ENCODE results near the gene KBTBD8. TPM values are rescaled to one million over a fixed set of nuclear protein-coding genes. Genes with fewer than 3 reads are reported as not detected.
A peak's percentile ranks its signal among the peaks of the same experiment; 100 is the strongest.

The KBTBD8 gene
- total RNA-seq, 3 donors from 2014 or later (not counting 1 experiment from before 2014, with no cell fraction given): 8.6 to 11.8 (median 10.8) TPM

DNA sequence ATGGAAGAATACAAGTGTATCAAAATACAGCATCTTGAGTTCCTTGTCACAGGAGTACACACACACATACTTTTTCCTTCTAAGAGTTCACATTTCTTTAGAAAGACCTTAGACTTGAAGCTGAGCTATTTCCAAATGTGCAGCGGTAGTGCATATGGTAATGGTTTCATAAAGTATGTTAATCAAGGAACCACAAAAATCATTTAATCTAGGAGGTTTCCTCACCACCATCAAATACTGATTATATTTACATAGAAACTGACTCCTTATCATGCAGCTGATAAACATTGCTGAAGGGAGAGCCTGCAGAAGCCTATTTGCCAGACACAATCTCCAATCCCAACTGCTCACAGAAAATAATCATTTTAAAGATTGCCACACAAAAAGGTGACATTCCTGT is 40.0 kb upstream of the KBTBD8 start:
- intact Hi-C loops (cut with micrococcal nuclease): no loop called here
- Mint-ChIP-seq H3K4me1 (no peaks in the 10 kb centered on the region), H3K4me3 (no peak overlapping the region)

GRCh38 chr3:66962664-66963063 is 35.4 kb upstream of the KBTBD8 start:
- Mint-ChIP-seq H3K4me1 (no peaks in the 10 kb centered on the region), H3K9me3 (no peaks in the 10 kb centered on the region), H3K27me3 (ENCODE audit: low read depth in 2 of 2) (peaks cover 32 to 71% of the 10 kb centered on the region in 2 donors), H3K27ac (no peak overlapping the region), H3K4me3 (no peak overlapping the region), H3K36me3 (no peaks in the 10 kb centered on the region)
- no peak overlapping the region for H3K27ac ChIP-seq (ENCODE audit: low read length)
- no peak for ATAC-seq
- intact Hi-C loops (cut with micrococcal nuclease): no loop called here
- WGBS (ENCODE audit: insufficient coverage): 93% methylated on average over 2 of the region's 3 CpGs
- peaks cover 4% of the 10 kb centered on the region for H3K27me3 ChIP-seq (ENCODE audit: control insufficient read depth, insufficient read depth, low read length)
- no peaks in the 10 kb centered on the region for H3K4me1 ChIP-seq (ENCODE audit: control insufficient read depth, insufficient read depth, low read length)
- no peak overlapping the region for H3K4me3 ChIP-seq (ENCODE audit: low read length)
- DNase-seq: no peak
- H3K9me3 ChIP-seq (ENCODE audit: control insufficient read depth, insufficient read depth, low read length): no peaks in the 10 kb centered on the region
- TF ChIP-seq, protein P1, sequence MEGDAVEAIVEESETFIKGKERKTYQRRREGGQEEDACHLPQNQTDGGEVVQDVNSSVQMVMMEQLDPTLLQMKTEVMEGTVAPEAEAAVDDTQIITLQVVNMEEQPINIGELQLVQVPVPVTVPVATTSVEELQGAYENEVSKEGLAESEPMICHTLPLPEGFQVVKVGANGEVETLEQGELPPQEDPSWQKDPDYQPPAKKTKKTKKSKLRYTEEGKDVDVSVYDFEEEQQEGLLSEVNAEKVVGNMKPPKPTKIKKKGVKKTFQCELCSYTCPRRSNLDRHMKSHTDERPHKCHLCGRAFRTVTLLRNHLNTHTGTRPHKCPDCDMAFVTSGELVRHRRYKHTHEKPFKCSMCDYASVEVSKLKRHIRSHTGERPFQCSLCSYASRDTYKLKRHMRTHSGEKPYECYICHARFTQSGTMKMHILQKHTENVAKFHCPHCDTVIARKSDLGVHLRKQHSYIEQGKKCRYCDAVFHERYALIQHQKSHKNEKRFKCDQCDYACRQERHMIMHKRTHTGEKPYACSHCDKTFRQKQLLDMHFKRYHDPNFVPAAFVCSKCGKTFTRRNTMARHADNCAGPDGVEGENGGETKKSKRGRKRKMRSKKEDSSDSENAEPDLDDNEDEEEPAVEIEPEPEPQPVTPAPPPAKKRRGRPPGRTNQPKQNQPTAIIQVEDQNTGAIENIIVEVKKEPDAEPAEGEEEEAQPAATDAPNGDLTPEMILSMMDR (IDR thresholded peaks at IDR 0.05): no peak
- no peaks in the 10 kb centered on the region for H3K36me3 ChIP-seq (ENCODE audit: control insufficient read depth, insufficient read depth, low read length)

More for the DNA sequence above, 40.0 kb upstream of the KBTBD8 start:
- Mint-ChIP-seq H3K27ac (no peak overlapping the region), H3K9me3 (no peaks in the 10 kb centered on the region), H3K36me3 (no peaks in the 10 kb centered on the region), H3K27me3 (ENCODE audit: low read depth in 2 of 2) (peaks cover 35 to 72% of the 10 kb centered on the region in 2 donors)
- WGBS (ENCODE audit: insufficient coverage): no CpG with 5 or more reads among the region's 1 CpG
- Histone ChIP-seq H3K27ac (ENCODE audit: low read length) (no peak overlapping the region), H3K4me3 (ENCODE audit: low read length) (no peak overlapping the region), H3K36me3 (ENCODE audit: control insufficient read depth, insufficient read depth, low read length) (no peaks in the 10 kb centered on the region), H3K27me3 (ENCODE audit: control insufficient read depth, insufficient read depth, low read length) (no peaks in the 10 kb centered on the region), H3K4me1 (ENCODE audit: control insufficient read depth, insufficient read depth, low read length) (no peaks in the 10 kb centered on the region), H3K9me3 (ENCODE audit: control insufficient read depth, insufficient read depth, low read length) (no peaks in the 10 kb centered on the region)
- TF ChIP-seq, protein P1 (IDR thresholded peaks at IDR 0.05): no peak
- DNase-seq: no peak
- ATAC-seq: no peak

GRCh38 chr3:66971245-66971644 is 26.9 kb upstream of the KBTBD8 start:
- TF ChIP-seq, protein P1 (IDR thresholded peaks at IDR 0.05): no peak
- H3K27ac ChIP-seq (ENCODE audit: low read length): no peak overlapping the region
- peaks cover 6 to 26% of the 10 kb centered on the region in 2 donors for H3K27me3 Mint-ChIP-seq (ENCODE audit: low read depth in 2 of 2)
- peak overlapping the region in 1 of 2 donors; percentile 81 for H3K27ac Mint-ChIP-seq
- no peaks in the 10 kb centered on the region for H3K36me3 Mint-ChIP-seq
- H3K36me3 ChIP-seq (ENCODE audit: control insufficient read depth, insufficient read depth, low read length): no peaks in the 10 kb centered on the region
- peaks cover 12 to 13% of the 10 kb centered on the region in 2 donors for H3K4me1 Mint-ChIP-seq
- H3K9me3 Mint-ChIP-seq: no peaks in the 10 kb centered on the region
- H3K4me3 ChIP-seq (ENCODE audit: low read length): no peak overlapping the region
- H3K9me3 ChIP-seq (ENCODE audit: control insufficient read depth, insufficient read depth, low read length): no peaks in the 10 kb centered on the region
- peaks cover 6% of the 10 kb centered on the region for H3K27me3 ChIP-seq (ENCODE audit: control insufficient read depth, insufficient read depth, low read length)
- peaks cover 9% of the 10 kb centered on the region for H3K4me1 ChIP-seq (ENCODE audit: control insufficient read depth, insufficient read depth, low read length)
- DNase-seq (no peak), ATAC-seq (no peak)
- 57% methylated on average over 2 of the region's 3 CpGs for WGBS (ENCODE audit: insufficient coverage)
- intact Hi-C loops (cut with micrococcal nuclease): loop anchor here (1.0 to 5.0 kb wide), 3 partner anchors 141 to 1905 kb away; no protein-coding TSS in a partner anchor
- peak overlapping the region; percentile 83 for H3K4me3 Mint-ChIP-seq
